ENCODE measurements around the gene CENPN.

Gene CENPN

GRCh38 chr16:80992676-80993293 lies 14.2 kb upstream of the CENPN start:
- no peak for DNase-seq

DNA sequence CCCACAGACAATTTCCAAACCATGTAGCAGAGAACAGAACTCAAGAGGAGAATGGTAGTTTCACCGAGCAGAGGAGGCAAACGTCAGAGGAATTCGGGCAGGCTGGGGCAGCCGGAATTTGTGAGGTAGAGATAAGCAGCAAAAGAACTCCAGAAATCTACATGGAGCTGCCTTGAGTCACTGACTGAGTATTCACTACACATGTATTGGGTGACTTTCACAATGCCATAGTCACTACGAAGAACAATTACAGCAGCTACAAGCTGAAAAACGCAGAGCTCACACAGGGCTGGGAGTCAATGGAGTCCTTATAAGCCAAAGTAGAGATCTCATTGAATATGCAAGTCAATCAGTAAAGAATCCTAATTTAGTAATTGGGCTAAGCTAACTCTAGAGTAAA lies 13.7 kb upstream of the CENPN start:
- peak; percentile 46 for DNase-seq

GRCh38 chr16:80993834-80994233 lies 13.2 kb upstream of the CENPN start:
- DNase-seq = no peak

- DNase-seq = no peak
These were observed 12.6 kb upstream of the CENPN start for GRCh38 chr16:80994451-80994850.

DNA sequence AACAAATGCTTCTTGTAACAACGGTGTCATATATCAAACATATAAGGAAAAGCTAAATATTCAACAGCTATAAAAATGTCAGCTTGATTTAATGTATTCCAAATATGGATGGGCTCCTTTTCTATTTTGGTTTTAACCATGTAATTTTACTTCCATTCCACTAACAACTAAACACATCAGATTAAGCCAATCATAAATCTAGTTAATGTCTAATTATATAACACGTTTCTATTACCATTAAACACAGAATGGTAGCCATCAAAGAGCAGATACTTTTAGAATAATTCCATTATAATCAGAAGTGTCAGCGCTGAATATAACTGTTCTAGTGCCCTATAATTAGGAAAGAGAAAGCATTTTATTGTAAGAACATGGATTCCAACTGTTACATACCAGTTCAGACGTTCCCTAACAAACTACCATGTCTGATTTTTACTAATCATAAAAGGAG lies 10.3 kb upstream of the CENPN start:
- no peak for DNase-seq

GRCh38 chr16:80997139-80997798 lies 9.7 kb upstream of the CENPN start:
- DNase-seq = peak; percentile 57

DNA sequence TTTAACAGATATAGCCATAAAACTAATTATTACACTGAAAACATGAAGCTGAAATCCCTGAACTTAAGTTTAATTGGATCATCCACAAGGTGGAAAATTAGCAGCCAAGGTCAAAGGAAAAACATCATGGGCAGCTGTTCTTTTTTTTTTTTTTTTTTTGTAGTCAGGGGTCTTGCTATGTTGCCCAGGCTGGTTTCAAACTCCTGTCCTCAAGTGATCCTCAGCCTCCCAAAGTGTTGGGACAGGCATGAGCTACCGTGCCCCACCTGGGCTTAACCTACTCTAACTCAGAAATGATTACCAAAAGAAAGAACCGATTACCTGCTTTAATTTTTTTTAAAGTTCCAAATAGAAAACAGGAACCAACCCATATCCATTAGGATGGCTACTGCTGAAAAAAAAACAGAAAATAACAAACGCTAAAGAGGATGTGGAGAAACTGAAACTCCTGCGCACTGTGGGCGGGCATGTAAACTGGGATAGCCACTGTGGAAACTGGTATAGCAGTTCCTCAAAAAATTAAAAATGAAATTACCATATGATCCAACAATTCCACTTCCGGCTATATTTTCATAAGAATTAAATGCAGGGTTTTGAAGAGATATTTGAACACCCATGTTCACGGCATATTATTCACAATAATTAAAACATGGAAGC lies 8.9 kb upstream of the CENPN start:
- no peak for DNase-seq

DNA sequence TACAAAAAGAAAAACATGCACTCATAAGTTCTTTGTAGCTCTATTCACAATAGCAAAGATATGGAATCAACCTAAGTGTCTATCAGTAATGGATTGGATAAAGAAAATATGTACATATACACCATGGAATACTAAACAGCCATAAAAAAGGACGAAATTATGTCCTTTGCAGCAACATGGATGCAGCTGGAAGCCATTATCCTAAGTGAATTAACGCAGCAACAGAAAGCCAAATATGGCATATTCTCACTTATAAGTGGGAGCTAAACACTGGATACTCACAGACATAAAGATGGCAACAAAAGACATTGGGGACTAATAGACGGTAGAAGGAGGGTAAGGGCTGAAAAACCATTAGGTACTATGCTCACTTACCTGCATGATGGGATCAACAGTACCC lies 6.1 kb upstream of the CENPN start:
- DNase-seq = no peak

DNA sequence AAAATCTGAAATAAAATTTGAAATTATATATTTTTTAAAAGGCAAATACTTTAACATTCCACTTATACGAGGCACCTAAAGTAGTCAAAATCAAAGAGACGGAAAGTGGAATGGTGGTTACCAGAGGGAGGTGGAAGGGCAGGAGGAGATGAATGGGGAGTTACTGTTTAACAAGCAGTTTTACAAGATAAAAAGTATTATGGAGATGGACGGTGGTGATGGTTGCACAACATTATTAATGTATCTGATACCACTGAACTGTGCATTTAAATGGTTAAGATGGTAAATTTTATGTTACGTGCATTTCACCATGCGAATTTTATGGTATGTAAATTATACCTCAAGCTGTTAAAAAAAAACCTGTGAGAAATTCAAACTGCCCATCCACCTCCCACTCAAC lies 5.7 kb upstream of the CENPN start:
- DNase-seq = no peak

DNA sequence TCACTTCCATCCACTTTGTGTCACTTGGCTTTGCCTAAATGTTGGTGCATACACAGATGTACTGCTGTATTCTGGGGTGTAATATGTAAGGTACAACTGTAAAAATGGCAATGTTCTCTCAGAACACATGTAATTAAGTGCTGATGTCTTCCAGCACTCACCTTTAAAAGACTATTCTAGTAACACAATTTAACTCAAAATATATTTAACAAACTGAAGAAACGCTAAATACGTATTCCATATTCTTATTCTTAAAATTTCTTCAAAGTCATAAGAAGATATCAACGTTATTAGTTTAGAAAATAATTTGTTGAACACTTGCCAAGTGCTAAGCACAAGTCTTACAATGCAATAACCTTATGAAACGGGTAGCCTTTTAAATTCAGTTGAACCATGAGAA lies 4.0 kb upstream of the CENPN start:
- DNase-seq = no peak

DNA sequence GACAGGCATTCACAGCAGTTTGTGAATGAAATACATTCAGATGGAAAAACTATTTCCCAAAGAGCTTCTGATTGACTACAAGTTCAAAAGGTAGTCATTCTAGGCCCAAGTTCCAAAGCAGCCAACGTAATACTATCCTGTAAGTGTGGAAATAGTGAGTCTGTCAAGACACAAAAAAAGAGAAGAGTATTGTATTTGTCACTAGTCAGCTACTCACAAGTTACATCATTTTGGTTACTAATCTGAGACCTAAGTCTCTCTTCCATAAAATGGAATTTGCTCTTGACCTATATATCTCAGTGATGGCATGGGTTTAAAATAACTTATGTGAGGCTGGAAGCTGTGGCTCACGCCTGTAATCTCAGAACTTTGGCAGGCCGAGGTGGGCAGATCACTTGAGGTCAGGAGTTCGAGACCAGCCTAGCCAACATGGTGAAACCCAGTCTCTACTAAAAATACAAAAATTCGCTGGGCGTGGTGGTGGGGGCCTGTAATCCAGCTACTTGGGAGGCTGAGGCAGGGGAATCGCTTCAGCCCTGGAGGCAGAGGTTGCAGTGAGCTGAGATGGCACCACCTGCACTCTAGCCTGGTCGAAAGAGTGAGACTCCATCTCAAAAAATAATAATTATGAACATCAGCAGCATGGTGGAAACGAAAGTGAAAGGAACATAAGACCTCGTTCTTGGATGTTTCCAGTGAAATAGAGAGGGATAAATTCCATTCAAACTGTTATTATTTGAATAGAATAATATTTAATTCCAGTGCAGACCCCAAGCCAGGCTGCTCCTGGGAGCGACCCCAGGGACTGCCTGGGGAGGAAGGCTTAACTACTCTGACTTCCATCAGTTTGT lies 3.2 kb upstream of the CENPN start:
- DNase-seq = no peak

GRCh38 chr16:81004646-81005353 lies 2.2 kb upstream of the CENPN start:
- DNase-seq = peak; percentile 89

GRCh38 chr16:81005610-81006161 lies 1.3 kb upstream of the CENPN start:
- peak; percentile 22 for DNase-seq

DNA sequence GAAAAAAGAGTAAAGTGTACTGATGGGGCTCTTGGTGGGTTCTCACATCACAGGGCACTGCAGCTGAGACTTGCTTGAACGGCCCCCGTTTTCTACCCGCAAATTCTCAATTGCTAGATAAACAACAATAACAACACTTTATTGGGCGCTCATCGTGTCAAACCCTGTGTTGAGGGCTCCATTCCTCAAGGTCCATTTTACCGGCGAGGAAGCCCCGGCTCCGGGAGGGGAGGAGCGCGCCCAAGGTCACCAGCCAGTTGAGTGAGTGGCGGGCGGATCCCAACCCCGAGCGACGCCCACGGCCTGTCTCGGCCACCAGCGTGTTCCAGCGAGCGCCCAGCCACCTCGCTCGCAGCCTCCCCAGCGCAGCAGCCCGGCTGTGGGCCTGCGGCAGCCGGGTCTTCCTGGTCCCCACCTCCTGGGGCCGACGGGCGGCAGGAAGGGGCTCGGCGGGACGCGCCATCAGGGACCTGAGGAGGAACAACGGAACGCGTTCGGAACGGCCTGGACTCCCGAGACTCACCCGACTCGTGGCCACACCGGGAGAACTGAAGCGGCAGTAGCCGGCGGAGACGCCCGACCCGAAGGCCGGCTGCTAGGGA lies 702 bp upstream of the CENPN start:
- DNase-seq = peak; percentile 85

DNA sequence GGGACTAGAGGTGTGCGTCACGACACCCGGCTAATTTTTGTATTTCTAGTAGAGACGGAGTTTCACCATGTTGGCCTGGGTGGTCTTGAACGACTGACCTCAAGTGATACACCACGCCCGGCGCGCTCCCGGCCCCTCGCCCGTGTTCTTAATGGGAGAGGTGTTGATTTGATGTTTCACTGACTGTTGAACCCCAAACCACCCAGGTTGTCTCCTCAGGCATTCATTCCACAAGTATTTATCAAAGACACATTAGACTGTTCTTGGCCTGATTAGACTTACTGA lies 1.4 kb downstream of the CENPN start:
- DNase-seq = no peak

GRCh38 chr16:81012974-81013373 lies 6.0 kb downstream of the CENPN start:
- DNase-seq = no peak

GRCh38 chr16:81014672-81015071 lies 7.7 kb downstream of the CENPN start:
- no peak for DNase-seq

DNA sequence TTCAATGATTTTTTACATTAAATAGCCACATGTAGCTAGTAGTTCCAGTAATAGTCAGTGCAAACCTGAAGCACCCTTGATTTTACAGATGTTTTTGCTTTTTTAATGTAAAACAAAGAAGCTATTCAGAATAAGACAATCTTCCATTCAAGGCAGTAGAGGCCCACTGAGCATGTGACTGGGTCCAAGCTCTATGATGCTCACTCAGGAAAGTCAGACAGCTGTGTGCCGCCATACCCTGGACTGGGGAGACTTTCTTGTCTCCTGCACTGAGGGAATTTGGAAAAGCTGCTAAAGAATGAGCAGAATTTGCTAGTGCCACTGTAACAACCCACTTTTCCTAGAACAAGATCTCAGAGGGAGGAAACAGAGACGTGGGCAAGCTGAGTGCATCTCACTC lies 11.5 kb downstream of the CENPN start:
- DNase-seq = no peak

DNA sequence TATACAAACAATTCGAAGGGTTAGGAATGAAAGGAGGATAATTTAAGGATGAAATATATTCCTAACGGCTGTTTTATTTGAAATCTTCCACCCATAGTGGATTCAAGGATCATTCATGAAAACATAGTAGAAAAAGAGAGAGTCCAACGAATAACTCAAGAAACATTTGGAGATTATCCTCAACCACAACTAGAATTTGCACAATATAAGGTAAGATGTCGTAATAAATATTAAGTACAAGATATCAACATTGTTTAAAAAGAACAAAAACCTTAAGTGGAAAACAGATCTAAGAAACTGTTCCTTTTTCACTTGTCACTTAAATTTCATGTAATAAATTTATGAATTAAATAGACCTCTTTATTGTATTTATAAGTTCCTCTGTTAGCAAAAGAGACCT lies 19.4 kb downstream of the CENPN start:
- DNase-seq = no peak

DNA sequence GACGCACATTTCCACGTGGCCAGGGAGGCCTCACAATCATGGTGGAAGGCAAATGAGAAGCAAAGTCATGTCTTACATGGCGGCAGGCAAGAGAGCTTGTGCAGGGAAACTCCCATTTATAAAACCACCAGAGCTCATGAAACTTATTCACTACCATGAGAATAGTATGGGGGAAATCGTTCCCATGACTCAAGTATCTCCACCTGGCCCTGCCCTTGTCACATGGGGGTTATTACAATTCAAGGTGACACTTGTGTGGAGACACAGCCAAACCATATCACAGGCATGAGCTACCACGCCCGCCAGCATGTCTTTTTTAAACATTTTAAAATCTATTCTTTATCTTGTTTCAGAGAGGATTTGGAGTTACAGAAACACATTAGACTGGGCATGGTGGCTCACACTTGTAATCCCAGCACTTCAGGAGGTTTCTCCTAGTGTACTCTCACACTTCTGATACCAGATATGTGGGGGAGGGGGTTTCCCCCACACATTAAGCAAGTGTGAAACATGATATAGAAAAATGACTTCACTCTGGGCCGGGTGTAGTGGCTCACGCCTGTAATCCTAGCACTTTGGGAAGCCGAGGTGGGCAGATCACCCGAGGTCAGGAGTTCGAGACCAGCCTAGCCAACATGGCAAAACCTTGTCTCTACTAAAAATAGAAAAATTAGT lies 23.1 kb downstream of the CENPN start:
- DNase-seq = no peak

GRCh38 chr16:81035398-81035974 lies 28.5 kb downstream of the CENPN start, which contains the start of gene ATMIN:
Gene ATMIN, plus strand, starts transcription at chr16:81035842. Its CDS starts 29 bp downstream, at chr16:81035871.
- DNase-seq = peak; percentile 94

Measured in hematopoietic multipotent progenitor cell treated with erythropoietin and hydrocortisone succinate and interleukin-3 and kit ligand, for 4 days (in vitro differentiated cells).